Left renal pelvis (tissue), 4 donors: ENCODE measurements around the gene PATJ. TPM values are rescaled to one million over a fixed set of nuclear protein-coding genes. Genes with fewer than 3 reads are reported as not detected.
"Not testable (repeated sequence)": the region's sequence is repeated elsewhere in the genome, so short reads cannot be mapped to it uniquely, and the experiment has no call there.

Experiments
- DNase-seq, 4 donors: peaks; one replicate each; pipeline ENCODE4 v3.0.0-alpha.2; 2013; ENCODE audit warnings: low read depth in 4 of 4, low spot score in 3 of 4
- polyA plus RNA-seq, 4 donors: library from polyadenylated mRNA; unstranded; fragments of 120-200 nt; gene quantifications; one replicate each; pipeline ENCODE4 v1.2.1, GENCODE V29; 2013; ENCODE audit not compliant: insufficient read length in 4 of 4

Gene PATJ
- polyA plus RNA-seq, 4 donors: 7.1 to 51.2 (median 45.7) TPM

GRCh38 chr1:62128745-62129144 is 386.5 kb downstream of the PATJ start:
- no peak for DNase-seq

- peak in 2 of 4 donors; percentile 33 to 49 for DNase-seq
Measured at GRCh38 chr1:62131093-62131725, 388.9 kb downstream of the PATJ start.

- no peak for DNase-seq
Measured at GRCh38 chr1:62138029-62138428, 395.7 kb downstream of the PATJ start.

GRCh38 chr1:62139410-62139809 is 397.1 kb downstream of the PATJ start:
- DNase-seq: no peak

GRCh38 chr1:62140666-62141065 is 398.4 kb downstream of the PATJ start:
- no peak for DNase-seq

GRCh38 chr1:62142496-62142895 is 400.2 kb downstream of the PATJ start:
- no peak for DNase-seq

GRCh38 chr1:62144238-62144831 is 402.1 kb downstream of the PATJ start:
- peak in 3 of 4 donors; percentile 22 to 48 (median 45) for DNase-seq

GRCh38 chr1:62159940-62160348 is 417.7 kb downstream of the PATJ start:
- DNase-seq: no peak

- DNase-seq: no peak
Measured at GRCh38 chr1:62161711-62162110, 419.4 kb downstream of the PATJ start.

- not testable (repeated sequence) for DNase-seq
Measured at GRCh38 chr1:62170380-62170779, 428.1 kb downstream of the PATJ start.

- peak in 2 of 4 donors; percentile 25 to 29 for DNase-seq
Measured at GRCh38 chr1:62175568-62176179, 433.4 kb downstream of the PATJ start.

- DNase-seq: no peak
Measured at GRCh38 chr1:62176597-62177312, 434.5 kb downstream of the PATJ start.

GRCh38 chr1:62177621-62178020 is 435.3 kb downstream of the PATJ start:
- DNase-seq: no peak

- DNase-seq: no peak
Measured at GRCh38 chr1:62178372-62178771, 436.1 kb downstream of the PATJ start.

GRCh38 chr1:62180054-62180453 is 437.8 kb downstream of the PATJ start:
- DNase-seq: not testable (repeated sequence)

GRCh38 chr1:62180639-62181038 is 438.4 kb downstream of the PATJ start:
- DNase-seq: no peak

- DNase-seq: no peak
Measured at GRCh38 chr1:62181532-62181931, 439.3 kb downstream of the PATJ start.

GRCh38 chr1:62182157-62182556 is 439.9 kb downstream of the PATJ start:
- not testable (repeated sequence) for DNase-seq

GRCh38 chr1:62183164-62184020 is 441.1 kb downstream of the PATJ start:
- not testable (repeated sequence) for DNase-seq

- no peak for DNase-seq
Measured at GRCh38 chr1:62184336-62184735, 442.1 kb downstream of the PATJ start.
